SK-N-SH treated with all-trans-retinoic acid at 6 μM for 48 hours (cell line): ENCODE data around the gene ANKS3.

Source experiments
- ATAC-seq: fragments of 200-7000 bp; cut with Tn5 transposase; 3 replicates; pipeline ENCODE4 v1.9.1; 2020; ENCODE audit warnings: mild to moderate bottlenecking, moderate library complexity
- ARNTL ChIP-seq: fragments of 450-650 bp; formaldehyde crosslinking; IDR thresholded peaks from 2 replicates; pipeline ENCODE4 v1.5.0; 2020; ENCODE audit warnings: low read depth, mild to moderate bottlenecking, moderate library complexity, borderline replicate concordance
- BACH2 ChIP-seq: fragments of 250-450 bp; sonication (Bioruptor Pico); IDR thresholded peaks from 2 replicates; pipeline ENCODE4 v1.9.0; 2021; ENCODE audit warnings: mild to moderate bottlenecking, borderline replicate concordance
- CREB5 ChIP-seq: fragments of 250-450 bp; sonication (Bioruptor Pico); IDR thresholded peaks from 2 replicates; pipeline ENCODE4 v1.5.1; 2020; ENCODE audit warnings: low read depth, mild to moderate bottlenecking, moderate library complexity
- CSDC2 ChIP-seq: fragments of 250-450 bp; sonication (Bioruptor Pico); IDR thresholded peaks from 2 replicates; pipeline ENCODE4 v1.5.0; 2020; ENCODE audit warnings: mild to moderate bottlenecking, moderate library complexity
- CSRNP3 ChIP-seq: fragments of 250-450 bp; sonication (Bioruptor Pico); IDR thresholded peaks from 2 replicates; pipeline ENCODE4 v1.5.1; 2021; ENCODE audit warnings: mild to moderate bottlenecking, moderate library complexity
- ESRRG ChIP-seq: fragments of 250-450 bp; sonication (Bioruptor Pico); IDR thresholded peaks from 2 replicates; pipeline ENCODE4 v1.6.1; 2021; ENCODE audit warnings: mild to moderate bottlenecking
- GLIS3 ChIP-seq: fragments of 250-450 bp; sonication (Bioruptor Pico); IDR thresholded peaks from 2 replicates; pipeline ENCODE4 v1.5.0; 2020; ENCODE audit warnings: mild to moderate bottlenecking, moderate library complexity
- ISL1 ChIP-seq: fragments of 250-450 bp; sonication (Bioruptor Pico); IDR thresholded peaks from 2 replicates; pipeline ENCODE4 v2.1.2; 2022; ENCODE audit warnings: mild to moderate bottlenecking, moderate library complexity
- OSR1 ChIP-seq: fragments of 250-450 bp; sonication (Bioruptor Pico); IDR thresholded peaks from 2 replicates; pipeline ENCODE4 v1.8.0; 2022; ENCODE audit warnings: moderate library complexity, mild to moderate bottlenecking, inconsistent platforms
- PATZ1 ChIP-seq: fragments of 250-450 bp; sonication (Bioruptor Pico); IDR thresholded peaks from 2 replicates; pipeline ENCODE4 v1.8.0; 2020; ENCODE audit warnings: mild to moderate bottlenecking, moderate library complexity, borderline replicate concordance
- POU6F1 ChIP-seq: fragments of 250-450 bp; sonication (Bioruptor Pico); IDR thresholded peaks from 2 replicates; pipeline ENCODE4 v1.8.0; 2021; ENCODE audit warnings: low read depth, mild to moderate bottlenecking, moderate library complexity, borderline replicate concordance
- PPARA ChIP-seq: fragments of 250-450 bp; sonication (Bioruptor Pico); IDR thresholded peaks from 2 replicates; pipeline ENCODE4 v1.5.0; 2020; ENCODE audit warnings: mild to moderate bottlenecking, borderline replicate concordance
- SNAI2 ChIP-seq: fragments of 250-450 bp; sonication (Bioruptor Pico); IDR thresholded peaks from 2 replicates; pipeline ENCODE4 v1.5.0; 2020; ENCODE audit warnings: mild to moderate bottlenecking, moderate library complexity
- TCF4 ChIP-seq: fragments of 250-450 bp; sonication (Bioruptor Pico); IDR thresholded peaks from 2 replicates; pipeline ENCODE4 v1.8.0; 2021; ENCODE audit warnings: mild to moderate bottlenecking, moderate library complexity, borderline replicate concordance
- TOX ChIP-seq: fragments of 250-450 bp; sonication (Bioruptor Pico); IDR thresholded peaks from 2 replicates; pipeline ENCODE4 v1.8.0; 2021; ENCODE audit warnings: mild to moderate bottlenecking, moderate library complexity, borderline replicate concordance
- TSHZ2 ChIP-seq: fragments of 250-450 bp; sonication (Bioruptor Pico); IDR thresholded peaks from 2 replicates; pipeline ENCODE4 v1.5.0; 2020; ENCODE audit warnings: mild to moderate bottlenecking, moderate library complexity
- ZC3H10 ChIP-seq: fragments of 250-450 bp; sonication (Bioruptor Pico); IDR thresholded peaks from 2 replicates; pipeline ENCODE4 v1.5.1; 2021; ENCODE audit warnings: mild to moderate bottlenecking, moderate library complexity
- ZFP3 ChIP-seq: fragments of 250-450 bp; sonication (Bioruptor Pico); IDR thresholded peaks from 2 replicates; pipeline ENCODE4 v1.5.0; 2020; ENCODE audit warnings: mild to moderate bottlenecking, moderate library complexity
- ZFP30 ChIP-seq: fragments of 450-650 bp; formaldehyde crosslinking; IDR thresholded peaks from 2 replicates; pipeline ENCODE4 v1.5.0; 2022; ENCODE audit warnings: mild to moderate bottlenecking, moderate library complexity
- ZNF565 ChIP-seq: fragments of 450-650 bp; formaldehyde crosslinking; conservative IDR thresholded peaks from 2 replicates; pipeline ENCODE4 v1.5.0; 2020; ENCODE audit warnings: low read depth, mild to moderate bottlenecking, moderate library complexity
- ZNF70 ChIP-seq: fragments of 450-650 bp; formaldehyde crosslinking; IDR thresholded peaks from 2 replicates; pipeline ENCODE4 v1.5.0; 2020; ENCODE audit warnings: mild to moderate bottlenecking, moderate library complexity
- ZNF8 ChIP-seq: fragments of 450-650 bp; formaldehyde crosslinking; IDR thresholded peaks from 2 replicates; pipeline ENCODE4 v1.5.0; 2020; ENCODE audit warnings: mild to moderate bottlenecking, moderate library complexity

The ANKS3 gene

GRCh38 chr16:4703906-4704305, 30.2 kb downstream of the ANKS3 start:
- no peak for ATAC-seq
- TF ChIP-seq ZFP3 (CRISPR knock-in tag) (no peak), TSHZ2 (CRISPR knock-in tag) (no peak), SNAI2 (CRISPR knock-in tag) (no peak), TCF4 (CRISPR knock-in tag) (no peak), OSR1 (no peak), ZFP30 (no peak), PATZ1 (CRISPR knock-in tag) (no peak), ESRRG (CRISPR knock-in tag) (no peak), ZNF8 (CRISPR knock-in tag) (no peak), ISL1 (CRISPR knock-in tag) (no peak), TOX (no peak), ZNF565 (CRISPR knock-in tag) (no peak), PPARA (CRISPR knock-in tag) (no peak)

- TF ChIP-seq ESRRG (CRISPR knock-in tag): no peak
- TF ChIP-seq ZNF565 (CRISPR knock-in tag): no peak
- no peak for TF ChIP-seq ZC3H10 (CRISPR knock-in tag)
- no peak for TF ChIP-seq CREB5 (CRISPR knock-in tag)
- TF ChIP-seq ZNF70 (CRISPR knock-in tag): no peak
Measured at GRCh38 chr16:4702466-4702808, 31.6 kb downstream of the ANKS3 start.

GRCh38 chr16:4701791-4702465, 32.1 kb downstream of the ANKS3 start:
- no peak for TF ChIP-seq ZNF565 (CRISPR knock-in tag)
- TF ChIP-seq CSRNP3 (CRISPR knock-in tag): no peak
- no peak for TF ChIP-seq GLIS3
- no peak for TF ChIP-seq POU6F1 (CRISPR knock-in tag)
- TF ChIP-seq ZC3H10 (CRISPR knock-in tag): no peak
- TF ChIP-seq ESRRG (CRISPR knock-in tag): no peak
- TF ChIP-seq ZFP30: no peak
- no peak for TF ChIP-seq PPARA (CRISPR knock-in tag)
- TF ChIP-seq CREB5 (CRISPR knock-in tag): no peak
- TF ChIP-seq CSDC2 (CRISPR knock-in tag): no peak
- no peak for TF ChIP-seq TSHZ2 (CRISPR knock-in tag)
- no peak for TF ChIP-seq SNAI2 (CRISPR knock-in tag)
- no peak for TF ChIP-seq ZNF8 (CRISPR knock-in tag)
- no peak for TF ChIP-seq ARNTL (CRISPR knock-in tag)
- TF ChIP-seq ZNF70 (CRISPR knock-in tag): no peak
- no peak for TF ChIP-seq TCF4 (CRISPR knock-in tag)
- TF ChIP-seq BACH2 (CRISPR knock-in tag): no peak
- TF ChIP-seq, all 23 proteins: peak for 0
- no peak for ATAC-seq

More at GRCh38 chr16:4702466-4702808, 31.6 kb downstream of the ANKS3 start:
- ATAC-seq: no peak
